Epithelial cell of proximal tubule (primary cell): Measurements from ENCODE around the gene GATA5. TPM values are rescaled to one million over a fixed set of nuclear protein-coding genes. Genes with fewer than 3 reads are reported as not detected.

Source experiments
- DNase-seq: peaks from one replicate; pipeline ENCODE4 v3.0.0-alpha.2; 2011; ENCODE audit warnings: low read depth
- H3K4me3 ChIP-seq: 2 replicates; pipeline ENCODE4 v1.5.1; 2011; ENCODE audit warnings: low read depth, mild to moderate bottlenecking, low read length
- total RNA-seq: library from RNA; depleted of rRNA; stranded (reverse); fragments of >200 nt; gene quantifications from 2 replicates; pipeline ENCODE4 v1.2.3, GENCODE V29; 2015
- TF ChIP-seq, protein P1 (sequence below): conservative IDR thresholded peaks from 2 replicates; pipeline ENCODE4 v1.5.1; 2012; ENCODE audit warnings: low read depth, mild to moderate bottlenecking, low read length

GATA5 gene
- total RNA-seq, 1 donor from 2014 or later: not detected

DNA sequence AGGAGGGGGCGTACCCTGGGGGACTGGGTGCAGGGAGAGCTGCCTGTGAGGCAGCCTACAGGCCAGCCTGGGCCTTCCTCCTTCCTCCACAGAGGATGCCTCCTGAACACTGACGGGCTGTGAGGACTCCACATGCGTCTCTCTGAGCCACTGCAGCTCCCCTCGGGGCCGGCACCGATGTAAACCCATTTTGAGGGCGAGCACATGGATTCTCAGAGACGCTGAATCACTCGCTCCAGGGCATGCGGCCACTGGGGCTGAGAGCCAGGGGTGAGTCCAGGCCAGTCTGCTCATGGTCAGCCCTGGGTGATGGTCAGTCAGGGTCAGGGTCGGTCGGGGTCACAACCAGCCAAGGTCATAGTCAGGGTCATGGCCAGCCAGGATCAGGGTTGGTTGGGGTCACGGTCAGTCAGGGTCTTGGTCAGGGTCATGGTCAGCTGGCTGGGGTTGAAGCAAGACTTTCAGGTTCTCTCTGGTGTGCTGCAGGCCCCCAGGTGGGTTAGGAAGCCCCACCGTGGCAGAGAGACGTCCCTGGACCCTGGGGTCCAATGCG is 33.7 kb downstream of the GATA5 start:
- TF ChIP-seq, protein P1, sequence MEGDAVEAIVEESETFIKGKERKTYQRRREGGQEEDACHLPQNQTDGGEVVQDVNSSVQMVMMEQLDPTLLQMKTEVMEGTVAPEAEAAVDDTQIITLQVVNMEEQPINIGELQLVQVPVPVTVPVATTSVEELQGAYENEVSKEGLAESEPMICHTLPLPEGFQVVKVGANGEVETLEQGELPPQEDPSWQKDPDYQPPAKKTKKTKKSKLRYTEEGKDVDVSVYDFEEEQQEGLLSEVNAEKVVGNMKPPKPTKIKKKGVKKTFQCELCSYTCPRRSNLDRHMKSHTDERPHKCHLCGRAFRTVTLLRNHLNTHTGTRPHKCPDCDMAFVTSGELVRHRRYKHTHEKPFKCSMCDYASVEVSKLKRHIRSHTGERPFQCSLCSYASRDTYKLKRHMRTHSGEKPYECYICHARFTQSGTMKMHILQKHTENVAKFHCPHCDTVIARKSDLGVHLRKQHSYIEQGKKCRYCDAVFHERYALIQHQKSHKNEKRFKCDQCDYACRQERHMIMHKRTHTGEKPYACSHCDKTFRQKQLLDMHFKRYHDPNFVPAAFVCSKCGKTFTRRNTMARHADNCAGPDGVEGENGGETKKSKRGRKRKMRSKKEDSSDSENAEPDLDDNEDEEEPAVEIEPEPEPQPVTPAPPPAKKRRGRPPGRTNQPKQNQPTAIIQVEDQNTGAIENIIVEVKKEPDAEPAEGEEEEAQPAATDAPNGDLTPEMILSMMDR: no peak
- no peak for DNase-seq
- no peak overlapping the region for H3K4me3 ChIP-seq

DNA sequence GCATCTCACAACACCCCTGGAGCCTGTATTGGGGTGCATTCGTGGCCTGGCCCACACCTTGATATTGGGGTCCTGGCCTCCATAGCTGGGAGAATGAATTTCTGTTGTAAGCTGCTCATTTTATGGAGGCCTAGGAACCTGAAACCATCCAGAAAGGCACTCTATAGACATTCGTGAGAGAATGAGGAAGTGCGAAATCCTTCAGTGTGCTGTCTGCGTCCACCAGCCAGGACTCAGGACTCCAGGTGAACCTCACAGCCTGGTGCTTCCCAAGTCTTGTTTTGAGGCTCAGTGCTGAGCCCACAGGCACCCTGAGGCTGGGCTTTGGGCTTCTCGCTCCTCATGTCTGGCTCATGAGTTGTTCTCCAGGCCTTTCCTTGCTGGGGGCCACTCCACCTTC is 36.6 kb downstream of the GATA5 start:
- DNase-seq: no peak
- TF ChIP-seq, protein P1: no peak

DNA sequence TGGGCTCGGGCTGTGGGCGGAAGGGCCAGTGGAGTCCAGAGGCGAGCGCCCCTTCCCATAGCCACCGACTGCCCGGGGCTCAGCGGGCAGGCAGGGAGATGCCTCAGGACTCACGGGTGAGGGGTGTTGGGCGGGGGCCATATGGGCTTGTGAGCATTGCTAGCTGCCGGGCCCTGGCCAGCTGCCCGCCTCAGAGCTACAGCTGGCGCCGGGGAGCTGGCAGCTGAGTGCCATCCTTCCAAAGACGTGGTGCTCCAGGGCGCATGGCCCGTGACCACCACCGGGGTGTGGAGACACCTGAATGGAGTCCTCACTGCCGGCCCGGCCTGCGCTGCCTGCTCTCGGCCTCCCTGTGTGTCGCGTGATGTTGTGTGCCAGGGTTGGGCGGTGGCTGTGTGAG is 37.9 kb downstream of the GATA5 start:
- TF ChIP-seq, protein P1: no peak

More for the DNA sequence above, 36.6 kb downstream of the GATA5 start:
- no peak overlapping the region for H3K4me3 ChIP-seq

DNA sequence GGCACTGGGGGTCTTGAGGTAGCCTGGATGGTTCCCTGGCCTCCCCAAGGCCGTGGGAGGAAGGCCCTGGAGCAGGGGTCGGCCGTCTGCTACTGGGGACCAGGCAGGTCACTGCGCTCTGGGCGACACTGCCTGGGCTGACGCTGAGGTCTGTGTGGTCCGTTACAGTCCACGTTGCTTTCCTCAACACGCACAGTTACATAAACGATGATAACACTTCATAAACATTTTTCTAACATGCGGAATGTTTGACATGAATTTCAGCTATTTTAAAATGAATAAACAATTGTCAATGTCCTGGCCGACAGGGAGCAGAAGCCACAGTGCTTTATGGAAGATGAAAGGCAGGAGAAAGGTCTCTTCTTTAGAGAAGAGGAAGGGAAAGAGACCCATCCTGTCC is 38.3 kb downstream of the GATA5 start:
- DNase-seq: no peak
- TF ChIP-seq, protein P1: no peak
- no peak overlapping the region for H3K4me3 ChIP-seq

More for the DNA sequence above, 37.9 kb downstream of the GATA5 start:
- no peak overlapping the region for H3K4me3 ChIP-seq
- no peak for DNase-seq

DNA sequence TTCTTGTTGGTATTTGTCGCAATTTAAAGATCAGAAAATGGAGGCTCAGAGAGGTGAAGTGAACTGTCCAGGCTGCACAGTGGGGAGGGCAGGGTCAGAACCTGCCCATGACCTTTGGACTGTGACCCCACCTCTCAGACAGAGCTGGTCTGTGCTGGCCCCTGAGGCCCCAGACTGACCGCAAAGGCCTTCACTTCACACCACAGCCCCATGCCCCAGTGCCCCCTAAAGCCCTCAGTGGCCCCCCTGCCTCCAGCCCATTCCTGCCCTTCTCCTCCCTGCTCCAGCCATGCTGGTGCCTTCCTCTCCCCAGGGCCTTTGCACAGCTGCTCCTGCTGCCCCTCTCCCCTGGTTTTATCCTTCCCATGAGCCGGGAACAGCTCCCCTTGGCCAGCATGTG is 39.1 kb downstream of the GATA5 start:
- H3K4me3 ChIP-seq: no peak overlapping the region
- no peak for DNase-seq
- TF ChIP-seq, protein P1: no peak

DNA sequence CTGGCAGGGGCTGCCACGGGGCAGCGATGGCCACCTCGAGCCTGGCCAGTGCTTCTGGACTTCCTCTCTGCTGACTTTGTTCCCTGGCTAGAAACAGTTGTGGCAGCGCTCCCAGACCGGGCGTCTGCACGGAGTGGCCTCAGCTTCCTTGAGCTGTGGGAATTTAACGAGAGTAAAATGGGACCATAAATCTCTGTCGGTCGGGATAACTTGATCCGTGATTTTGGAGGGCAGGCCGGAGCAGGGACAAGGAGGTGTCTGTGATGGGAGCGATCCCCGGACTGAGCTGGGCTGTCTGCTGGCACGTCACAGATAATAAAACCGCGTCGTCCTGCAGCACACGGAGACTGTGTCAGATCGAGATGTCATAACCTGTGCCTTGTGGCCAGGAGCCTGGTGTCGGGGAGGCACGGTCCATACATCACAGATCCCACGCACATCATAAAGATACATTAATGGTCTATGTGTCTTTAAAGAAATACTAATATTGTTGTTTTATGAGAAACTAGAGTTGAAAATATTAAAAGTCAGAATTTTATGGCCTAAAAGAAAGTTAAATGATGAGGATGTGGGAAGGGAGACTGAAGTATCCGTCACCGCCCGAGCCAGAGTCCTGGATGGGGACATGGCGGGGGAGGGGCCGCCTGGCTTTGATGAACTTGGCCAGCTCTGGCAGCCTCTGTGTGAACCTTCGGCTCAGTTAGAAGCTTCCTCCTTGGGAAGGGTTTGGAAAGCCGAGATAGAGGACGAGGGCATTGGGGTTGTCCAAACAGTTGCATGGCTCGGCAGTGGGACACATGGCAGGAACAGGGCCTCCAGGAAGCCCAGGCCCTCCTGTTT is 41.9 kb downstream of the GATA5 start:
- TF ChIP-seq, protein P1: no peak
- no peak overlapping the region for H3K4me3 ChIP-seq
- no peak for DNase-seq
